GM12878 (cell line): Measurements from ENCODE around the gene ABI2. TPM values are rescaled to one million over a fixed set of nuclear protein-coding genes. Genes with fewer than 3 reads are reported as not detected.

ENCODE experiments used
- ATAC-seq: fragments of 200-7000 bp; cut with Tn5 transposase; 3 replicates; pipeline ENCODE4 v1.9.1; 2020; ENCODE audit warnings: mild to moderate bottlenecking, moderate library complexity
- BruUV-seq: library from RNA; stranded (reverse); fragments of 400-500 nt; replicated peaks from 2 replicates; lab custom pipeline; 2021; lab: Mats Ljungman, UMichigan
- CTCF ChIA-PET: fragments of 300-600 bp; sonication (Branson Sonifier 250); formaldehyde crosslinking; extraction: SDS; loops from one replicate; lab custom pipeline; 2021; ENCODE audit warnings: inconsistent platforms; lab: Yijun Ruan, JAX
- POLR2A ChIA-PET: fragments of 350-600 bp; formaldehyde crosslinking; extraction: SDS; loops from one replicate; lab custom pipeline; 2021; ENCODE audit warnings: inconsistent platforms; lab: Charles Lee
- RAD21 ChIA-PET: fragments of 300-600 bp; sonication (Branson Sonifier 250); formaldehyde crosslinking; loops from one replicate; lab custom pipeline; 2023; ENCODE audit warnings: antibody characterized with exemption; ENCODE audit not compliant: unreplicated experiment; lab: Charles Lee
- SMC1A ChIA-PET: fragments of 300-600 bp; sonication (Branson Sonifier 250); formaldehyde crosslinking; loops from one replicate; lab custom pipeline; 2023; ENCODE audit not compliant: unreplicated experiment, uncharacterized antibody; lab: Charles Lee
- DNase-seq: peaks from one replicate; pipeline ENCODE4 v3.0.0-alpha.2; 2011; ENCODE audit warnings: low read depth, low spot score
- FAIRE-seq: peaks from 3 replicates; lab custom pipeline; 2011; peaks lifted over from hg19 to GRCh38; lab: Jason Lieb, UNC
- H2AFZ ChIP-seq: 2 replicates; pipeline ENCODE4 v1.6.0; 2011; ENCODE audit warnings: low read depth, low read length, control low read depth; ENCODE audit not compliant: control insufficient read depth
- H3K27ac ChIP-seq: 2 replicates; pipeline ENCODE4 v1.5.1; 2011; ENCODE audit warnings: control low read depth; ENCODE audit not compliant: control insufficient read depth, insufficient read depth
- H3K27me3 ChIP-seq, 2 experiments: replicated peaks in 1 of 2; 2 replicates each; pipeline versions ENCODE4 v1.6.0 to v1.6.1; 2011; ENCODE audit warnings: low read length in 1 of 2; ENCODE audit not compliant: control insufficient read depth in 2 of 2, insufficient read depth in 2 of 2
- H3K36me3 ChIP-seq, 2 experiments: 2 replicates each; pipeline ENCODE4 v1.5.1; 2011; ENCODE audit warnings: low read length in 1 of 2; ENCODE audit not compliant: control insufficient read depth in 2 of 2, insufficient read depth in 2 of 2
- H3K4me1 ChIP-seq: 2 replicates; pipeline ENCODE4 v1.6.1; 2011; ENCODE audit warnings: mild to moderate bottlenecking, low read length, moderate library complexity, mixed read lengths; ENCODE audit not compliant: control insufficient read depth, insufficient read depth
- H3K4me2 ChIP-seq: 2 replicates; pipeline ENCODE4 v1.6.0; 2011; ENCODE audit warnings: control low read depth; ENCODE audit not compliant: control insufficient read depth, insufficient read depth
- H3K4me3 ChIP-seq: fragments of 200-600 bp; sonication (generic); 2 replicates; pipeline ENCODE4 v1.5.1; 2016
- H3K79me2 ChIP-seq: 2 replicates; pipeline ENCODE4 v1.6.0; 2011; ENCODE audit warnings: low read length; ENCODE audit not compliant: control insufficient read depth, insufficient read depth
- H3K9ac ChIP-seq: 2 replicates; pipeline ENCODE4 v1.8.0; 2011; ENCODE audit warnings: low read length, control low read depth, mixed read lengths; ENCODE audit not compliant: control insufficient read depth, insufficient read depth
- H3K9me3 ChIP-seq: replicated peaks from 3 replicates; pipeline ENCODE4 v1.5.1; 2011; ENCODE audit warnings: mild to moderate bottlenecking, low read length; ENCODE audit not compliant: control insufficient read depth, insufficient read depth
- H4K20me1 ChIP-seq: 2 replicates; pipeline ENCODE4 v1.6.0; 2011; ENCODE audit not compliant: control insufficient read depth, insufficient read depth
- BCLAF1 ChIP-seq: fragments of 450-650 bp; IDR thresholded peaks from 2 replicates; pipeline ENCODE4 v1.6.1; 2017; ENCODE audit warnings: antibody characterized with exemption, mild to moderate bottlenecking, moderate library complexity
- BRCA1 ChIP-seq: IDR thresholded peaks from 2 replicates; pipeline ENCODE4 v1.6.1; 2011; ENCODE audit warnings: low read depth, low read length, improper control_type of control experiment
- CBX3 ChIP-seq: fragments of 200-600 bp; sonication (generic); IDR thresholded peaks from 2 replicates; pipeline ENCODE4 v1.6.1; 2016; ENCODE audit warnings: low read depth, borderline replicate concordance
- GABPA ChIP-seq: IDR thresholded peaks from 2 replicates; pipeline ENCODE4 v1.6.1; 2014; ENCODE audit warnings: antibody characterized with exemption, low read depth, mild to moderate bottlenecking, inconsistent platforms
- GATAD2B ChIP-seq: fragments of 450-650 bp; conservative IDR thresholded peaks from 2 replicates; pipeline ENCODE4 v1.6.1; 2017; ENCODE audit warnings: low read depth, mild to moderate bottlenecking, moderate library complexity
- IRF4 ChIP-seq: IDR thresholded peaks from 2 replicates; pipeline ENCODE4 v1.6.1; 2011; ENCODE audit warnings: low read depth, low read length
- KLF5 ChIP-seq: fragments of 450-650 bp; IDR thresholded peaks from 2 replicates; pipeline ENCODE4 v1.6.1; 2014; ENCODE audit warnings: mild to moderate bottlenecking; ENCODE audit not compliant: partially characterized antibody
- NR2F1 ChIP-seq: fragments of 450-650 bp; conservative IDR thresholded peaks from 2 replicates; pipeline ENCODE4 v1.6.1; 2017; ENCODE audit warnings: mild to moderate bottlenecking
- NRF1 ChIP-seq: conservative IDR thresholded peaks from 2 replicates; pipeline ENCODE4 v1.6.1; 2011; ENCODE audit warnings: mild to moderate bottlenecking, low read depth, low read length, improper control_type of control experiment
- PAX8 ChIP-seq: fragments of 450-650 bp; IDR thresholded peaks from 2 replicates; pipeline ENCODE4 v1.6.1; 2017; ENCODE audit warnings: mild to moderate bottlenecking, moderate library complexity
- SMAD5 ChIP-seq: IDR thresholded peaks from 2 replicates; pipeline ENCODE4 v1.6.1; 2016; ENCODE audit warnings: antibody characterized with exemption, low read depth
- SUZ12 ChIP-seq: fragments of 200-600 bp; sonication (generic); IDR thresholded peaks from one replicate; pipeline ENCODE4 v1.6.1; 2018; ENCODE audit warnings: antibody characterized with exemption, mild to moderate bottlenecking; ENCODE audit not compliant: unreplicated experiment
- TBL1XR1 ChIP-seq: IDR thresholded peaks from 2 replicates; pipeline ENCODE4 v1.6.1; 2012; ENCODE audit warnings: low read depth, low read length, improper control_type of control experiment
- ZZZ3 ChIP-seq: IDR thresholded peaks from 2 replicates; pipeline ENCODE4 v1.6.1; 2011; ENCODE audit warnings: low read depth; ENCODE audit not compliant: control insufficient read depth, insufficient read length
- WGBS: methylation state at CpG from one replicate; pipeline ENCODE4 v1.1.6; 2016; ENCODE audit warnings: low lambda C conversion rate; ENCODE audit not compliant: insufficient replicate concordance, insufficient coverage; ENCODE audit errors: missing lambda C conversion rate; 5-methylcytosine and 5-hydroxymethylcytosine counted together
- in situ Hi-C: fragments of 300-500 bp; cut with MboI; formaldehyde crosslinking; loops from 9 replicates; pipeline ENCODE4 v1.14.3; 2018; ENCODE audit warnings: mixed read lengths
- intact Hi-C: fragments of 100-400 bp; cut with micrococcal nuclease; formaldehyde crosslinking; loops from one replicate; pipeline ENCODE4 v1.14.2; 2022; ENCODE audit not compliant: unreplicated experiment
- polyA plus RNA-seq, 11 experiments: library from polyadenylated mRNA; depleted of rRNA in 4 of 11; unstranded in 6 of 11; stranded (reverse) in 5 of 11; fragments of >200 nt; fragmentation: Nextera tagmentation in 4 of 11; fragmentation: Illumina TruSeq in 1 of 11; extraction: Ambion mirVana in 4 of 11; extraction: Trizol in 1 of 11; gene quantifications; 1 replicate in 1 of 11; 2 replicates in 10 of 11; pipeline versions ENCODE4 v1.2.1 to v1.2.3, GENCODE V29; 2011 to 2016; ENCODE audit warnings: inconsistent platforms in 2 of 11, missing spikeins in 2 of 11, low read depth in 1 of 11
- total RNA-seq, 4 experiments: library from RNA; depleted of rRNA in 3 of 4; stranded (reverse); fragments of >200 nt in 3 of 4; fragmentation: Illumina TruSeq in 1 of 4; extraction: Trizol in 1 of 4; gene quantifications; 2 replicates each; pipeline versions ENCODE4 v1.2.1 to v1.2.3, GENCODE V29; 2013 to 2021

Gene ABI2
- total and polyA plus RNA-seq, 10 of the 15 experiments (the other 5 are each of a cell fraction or from before 2014, with no cell fraction given): 8.9 to 44.5 (median 30.3) TPM

- H3K9me3 ChIP-seq: no peaks in the 10 kb centered on the region
- TF ChIP-seq PAX8 (no peak), TBL1XR1 (no peak), ZZZ3 (no peak), GATAD2B (no peak), IRF4 (no peak), BCLAF1 (no peak), SUZ12 (no peak), GABPA (no peak), CBX3 (no peak), KLF5 (no peak), BRCA1 (no peak), NRF1 (no peak), SMAD5 (no peak), NR2F1 (no peak)
- no peaks in the 10 kb centered on the region for H4K20me1 ChIP-seq
- ChIA-PET RAD21 (no interaction called here), SMC1A (no interaction called here), CTCF (no interaction called here), POLR2A (no interaction called here)
- FAIRE-seq (no peak), DNase-seq (no peak), ATAC-seq (no peak)
- WGBS: 95% methylated on average over 1 of the region's 1 CpG
- no peak overlapping the region for H2AFZ ChIP-seq
- no peak overlapping the region for H3K27ac ChIP-seq
- no peaks in the 10 kb centered on the region for H3K27me3 ChIP-seq
- H3K36me3 ChIP-seq: no peaks in the 10 kb centered on the region; a peak in 1 of 4 replicates
- H3K4me3 ChIP-seq: no peak overlapping the region
- no peaks in the 10 kb centered on the region for H3K4me1 ChIP-seq
- in situ Hi-C loops: no loop called here
- intact Hi-C loops: no loop called here
- no TSS peak for BruUV-seq
- no peak overlapping the region for H3K4me2 ChIP-seq
- peaks cover 2% of the 10 kb centered on the region for H3K79me2 ChIP-seq
- H3K9ac ChIP-seq: no peak overlapping the region
Measured at GRCh38 chr2:203359450-203359849, 31.3 kb downstream of the ABI2 start.
